Cortex of kidney (tissue), 1 donor: ENCODE data around the gene CEP83.

Source experiments
- DNase-seq: peaks from one replicate; lab custom pipeline; 2025; lab: John Stamatoyannopoulos, UW

The CEP83 gene

DNA sequence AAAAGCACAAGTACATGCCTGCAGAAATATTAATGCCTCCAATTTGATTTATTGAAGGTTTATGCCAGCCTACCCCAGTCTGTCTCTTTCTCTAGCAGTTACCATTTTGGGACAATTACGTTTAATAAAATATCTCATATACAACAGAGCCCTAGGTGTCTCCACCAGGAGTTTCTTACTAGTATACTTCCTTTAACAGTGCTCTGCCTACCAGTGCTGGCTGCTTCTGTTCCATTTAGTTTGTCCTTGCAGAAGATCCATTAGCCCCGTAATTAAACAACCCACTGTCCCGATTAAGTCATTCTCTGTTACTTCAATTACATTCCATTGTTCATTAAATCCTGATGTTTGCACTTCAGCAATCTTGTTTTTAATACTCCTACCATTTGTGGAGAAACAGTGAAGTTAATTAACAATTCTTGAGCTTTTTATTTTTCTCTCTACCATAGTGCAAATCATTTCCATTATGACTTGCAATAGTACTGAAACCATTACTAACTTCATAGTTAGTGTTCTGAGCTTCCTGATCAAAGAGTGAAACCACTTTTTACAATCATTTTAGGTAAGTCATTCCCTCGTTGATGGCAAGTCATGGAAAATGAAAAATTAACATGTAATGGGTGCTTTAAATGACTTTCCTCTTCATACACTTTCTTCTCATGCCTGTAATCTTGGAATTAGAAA lies 190.2 kb downstream of the CEP83 start:
- no peak for DNase-seq

DNA sequence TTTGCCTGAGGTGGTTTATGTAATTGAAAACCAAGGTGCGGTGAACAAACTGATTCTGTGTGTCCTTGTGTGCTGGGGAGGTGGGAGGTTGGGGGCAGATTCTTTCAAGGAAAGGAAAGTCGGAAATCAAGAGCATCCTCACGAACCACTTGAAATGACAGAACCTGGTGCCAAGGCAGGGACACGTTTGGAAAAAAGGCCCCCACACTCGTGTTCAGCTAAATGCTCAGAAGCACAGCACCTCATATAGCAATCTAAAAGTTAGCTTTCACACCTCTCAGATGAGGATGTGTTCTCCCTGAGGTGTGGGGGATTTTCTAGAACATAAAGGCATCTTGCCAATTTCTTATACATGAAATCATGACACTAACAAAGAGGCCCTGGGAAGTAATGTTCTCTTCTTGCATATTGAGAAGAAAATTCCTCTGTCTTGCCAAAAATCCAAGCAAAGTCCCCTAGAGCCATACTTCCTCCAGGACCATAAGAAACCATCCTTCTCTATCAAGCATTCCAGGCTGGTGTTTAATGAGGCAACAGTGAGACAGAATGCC lies 191.7 kb downstream of the CEP83 start:
- DNase-seq, result no peak

DNA sequence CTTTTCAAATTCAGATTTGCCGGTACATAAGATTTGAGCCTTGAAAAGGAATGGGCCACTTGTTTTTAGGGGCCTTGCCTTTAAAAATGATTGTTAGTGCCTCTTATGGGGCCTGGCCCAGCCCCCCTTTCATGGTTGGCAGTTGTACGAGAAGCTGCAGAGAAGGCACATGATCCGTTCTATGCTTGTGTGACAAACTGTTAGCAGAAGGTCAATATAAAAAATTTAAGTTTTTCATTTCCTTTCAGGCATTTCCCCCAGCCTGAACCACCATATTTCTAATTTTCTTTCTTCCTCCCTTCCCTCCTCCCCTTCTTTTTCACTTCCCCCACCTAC lies 192.2 kb downstream of the CEP83 start:
- DNase-seq, result no peak

DNA sequence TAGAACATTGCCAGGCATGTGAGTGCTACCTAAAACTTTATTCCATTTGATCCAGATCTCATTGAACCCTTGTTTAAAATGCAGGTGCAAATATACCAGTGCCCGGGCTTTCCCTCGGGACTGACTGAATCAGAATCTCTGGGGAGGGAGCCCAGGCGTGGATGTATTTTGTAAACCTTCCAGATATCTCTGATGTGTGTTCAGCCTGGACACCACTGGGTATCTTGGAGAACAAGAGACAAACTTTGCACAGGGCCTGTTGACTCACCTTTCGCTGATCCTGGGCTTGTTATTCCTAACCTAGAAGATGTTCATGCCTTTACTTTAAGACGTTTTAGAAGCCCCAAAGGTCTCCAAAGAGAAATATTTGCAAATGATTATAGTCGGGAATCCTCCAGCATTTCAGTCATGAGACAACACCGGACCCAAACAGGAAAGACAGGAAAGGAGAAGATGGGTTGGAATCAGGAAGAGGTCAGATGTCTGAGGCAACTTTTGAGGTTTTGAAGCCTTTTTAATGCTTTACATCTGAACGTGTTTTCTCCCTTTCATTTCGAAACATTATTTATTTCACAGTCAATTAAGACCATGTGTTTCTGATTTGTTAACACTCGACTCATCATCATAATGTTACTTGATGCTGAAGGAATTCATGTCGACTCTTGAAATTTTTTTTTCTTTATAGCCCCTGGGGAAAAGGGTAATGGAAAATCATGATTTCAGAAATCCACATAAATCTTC lies 192.7 kb downstream of the CEP83 start:
- no peak for DNase-seq

DNA sequence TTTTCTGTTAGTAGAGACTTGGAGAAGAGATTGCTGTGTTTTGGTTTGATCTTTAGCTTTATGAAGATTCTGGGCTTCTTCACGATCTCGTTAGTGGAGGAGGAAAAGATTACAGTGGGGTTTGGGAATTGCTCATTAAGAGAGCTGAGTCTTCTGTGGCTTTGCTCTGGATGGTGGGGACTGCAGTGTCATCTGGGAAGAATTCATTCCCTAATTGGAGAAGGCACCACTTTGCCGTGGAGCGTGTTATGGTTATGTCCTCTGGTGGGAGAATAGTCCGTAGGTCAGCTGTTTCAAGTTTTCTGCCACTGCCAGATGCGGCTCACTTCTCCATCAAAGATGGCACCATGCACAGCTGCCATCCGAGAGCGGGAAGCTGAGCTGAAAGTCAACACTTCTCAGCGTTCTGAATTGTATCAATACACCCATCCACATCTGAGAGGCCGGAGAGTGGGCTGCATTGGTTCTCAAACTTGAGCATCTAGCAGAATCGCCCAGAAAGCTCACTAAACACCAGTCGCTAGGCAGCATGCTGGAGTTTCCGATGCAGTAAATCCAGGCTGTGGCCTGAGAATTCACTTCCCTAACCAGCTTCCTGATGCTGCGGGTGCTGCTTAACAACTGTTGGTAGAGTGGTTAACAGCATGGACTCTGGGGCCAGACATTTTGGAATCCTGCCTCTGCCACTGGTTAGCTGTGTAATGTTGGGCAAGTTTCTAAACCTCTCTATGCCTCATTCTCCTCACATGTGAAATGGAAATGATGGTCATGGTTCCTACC lies 193.5 kb downstream of the CEP83 start:
- DNase-seq, result no peak

DNA sequence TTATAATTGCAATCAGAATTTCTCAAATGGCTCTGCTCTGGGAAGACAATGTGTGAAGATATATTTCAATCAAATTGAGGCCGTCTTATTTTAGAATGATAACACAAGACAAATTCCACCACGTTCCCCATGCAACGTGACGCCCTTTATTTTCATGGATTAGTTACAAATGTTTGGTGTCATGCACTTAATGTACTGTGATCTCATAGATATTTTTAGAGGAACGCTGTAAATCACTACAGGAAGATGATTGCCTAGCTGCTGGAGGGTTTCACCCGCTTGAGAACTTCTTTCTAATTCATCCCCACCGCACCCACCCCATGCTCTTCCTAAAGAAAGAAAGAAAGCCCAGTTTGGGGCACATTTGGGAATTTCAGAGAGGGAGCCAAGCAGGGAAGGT lies 194.1 kb downstream of the CEP83 start:
- no peak for DNase-seq

DNA sequence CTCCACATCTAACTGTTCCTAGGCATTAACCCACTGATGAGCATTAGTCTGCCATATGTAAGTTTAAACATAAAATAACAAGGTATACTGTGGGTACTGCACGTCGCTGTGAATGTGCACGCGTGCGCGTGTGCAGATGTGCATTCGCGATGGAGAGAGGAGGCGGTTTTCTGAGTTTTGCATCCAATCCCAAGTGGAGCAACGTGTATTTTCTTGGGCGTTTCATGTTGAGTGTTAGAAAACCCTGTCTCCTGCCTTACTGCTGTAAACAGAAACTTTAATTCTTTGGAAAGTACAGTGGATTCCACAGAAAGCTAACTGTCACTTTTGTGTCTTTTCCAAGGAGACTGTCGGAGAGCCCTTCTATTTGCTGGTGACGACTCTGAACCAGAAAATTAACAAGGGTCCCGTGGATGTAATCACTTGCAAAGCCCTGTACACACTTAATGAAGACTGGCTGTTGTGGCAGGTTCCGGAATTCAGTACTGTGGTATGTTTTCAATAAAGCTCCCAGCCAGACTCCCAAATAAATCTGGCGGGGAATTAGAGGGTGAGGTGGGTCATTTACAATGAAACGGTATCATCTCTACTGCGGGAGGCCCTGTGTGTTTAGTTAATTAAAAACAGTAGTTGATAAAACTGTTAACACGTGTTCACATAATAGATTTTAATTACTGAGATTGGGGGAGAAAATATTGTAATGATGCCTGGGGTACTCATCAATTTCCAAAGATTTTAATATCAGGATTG lies 194.8 kb downstream of the CEP83 start:
- DNase-seq, result no peak

DNA sequence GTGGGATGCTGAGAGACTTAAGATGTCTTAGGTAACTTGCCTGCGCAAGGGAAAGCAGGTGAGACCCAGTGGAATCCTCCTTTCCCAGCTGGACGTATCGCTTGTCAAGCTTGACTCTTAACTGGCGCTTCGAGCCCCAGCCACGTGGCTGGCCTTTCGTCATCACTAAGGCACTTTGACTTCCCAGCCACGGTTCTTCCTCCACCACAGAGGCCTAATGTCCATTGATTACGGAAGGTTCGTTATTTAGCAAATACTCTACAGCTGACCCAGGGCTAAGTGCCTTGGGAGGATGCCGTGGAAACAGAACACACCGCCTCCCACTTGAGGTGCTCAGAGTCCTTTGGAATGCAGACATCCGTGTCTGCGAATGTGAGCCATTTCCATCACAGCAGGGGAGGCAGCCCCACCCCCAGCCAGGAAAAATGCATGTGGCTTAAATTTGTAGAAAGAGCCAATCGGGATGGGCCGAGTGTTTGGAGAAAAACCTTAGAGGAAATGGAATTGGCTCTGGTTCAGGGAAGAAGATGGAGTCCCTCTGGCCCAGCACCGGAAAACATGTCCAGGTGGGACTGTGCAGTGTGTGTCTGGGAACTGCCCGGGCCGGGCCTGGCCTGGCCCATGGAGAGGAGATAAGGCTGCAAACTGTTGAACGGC lies 195.6 kb downstream of the CEP83 start:
- no peak for DNase-seq

DNA sequence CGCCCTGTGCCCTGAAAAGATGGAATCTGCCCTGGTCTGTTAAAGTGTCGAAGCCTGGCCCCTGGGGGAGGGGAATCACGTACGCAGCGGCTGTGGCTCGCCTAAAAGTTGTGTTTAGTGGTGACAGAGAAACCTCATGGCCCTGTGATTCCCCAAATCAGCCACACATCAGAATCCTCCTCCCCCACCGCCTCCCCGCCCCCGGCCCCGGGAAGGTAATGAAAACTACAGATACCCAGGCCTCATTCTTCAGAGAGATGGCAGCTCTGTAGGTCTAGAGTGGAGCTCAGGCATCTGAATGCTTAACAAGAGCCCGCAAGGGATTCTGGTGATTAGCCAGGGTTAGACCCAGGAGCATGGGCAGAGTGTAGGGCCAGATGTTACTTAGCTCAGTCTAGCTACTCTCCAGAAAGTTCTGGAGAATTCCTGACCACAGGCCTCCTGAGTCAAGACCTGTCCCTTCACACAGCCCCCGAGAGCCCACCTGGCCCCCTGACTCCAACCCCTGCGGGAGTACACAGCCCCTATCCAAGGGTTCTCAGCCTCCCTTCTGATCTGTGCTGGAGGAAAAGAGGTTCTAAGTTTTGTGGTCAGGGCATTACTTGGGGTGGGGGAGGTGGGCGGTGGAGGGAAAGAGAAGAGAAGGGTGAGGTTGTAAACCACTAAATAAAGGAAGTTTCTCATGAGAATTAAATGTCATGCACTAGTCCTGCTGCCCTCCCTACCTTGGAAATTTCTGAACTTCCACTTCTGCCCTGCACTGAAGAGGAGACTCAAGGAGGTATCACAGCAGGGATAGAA lies 196.5 kb downstream of the CEP83 start:
- DNase-seq, result no peak

DNA sequence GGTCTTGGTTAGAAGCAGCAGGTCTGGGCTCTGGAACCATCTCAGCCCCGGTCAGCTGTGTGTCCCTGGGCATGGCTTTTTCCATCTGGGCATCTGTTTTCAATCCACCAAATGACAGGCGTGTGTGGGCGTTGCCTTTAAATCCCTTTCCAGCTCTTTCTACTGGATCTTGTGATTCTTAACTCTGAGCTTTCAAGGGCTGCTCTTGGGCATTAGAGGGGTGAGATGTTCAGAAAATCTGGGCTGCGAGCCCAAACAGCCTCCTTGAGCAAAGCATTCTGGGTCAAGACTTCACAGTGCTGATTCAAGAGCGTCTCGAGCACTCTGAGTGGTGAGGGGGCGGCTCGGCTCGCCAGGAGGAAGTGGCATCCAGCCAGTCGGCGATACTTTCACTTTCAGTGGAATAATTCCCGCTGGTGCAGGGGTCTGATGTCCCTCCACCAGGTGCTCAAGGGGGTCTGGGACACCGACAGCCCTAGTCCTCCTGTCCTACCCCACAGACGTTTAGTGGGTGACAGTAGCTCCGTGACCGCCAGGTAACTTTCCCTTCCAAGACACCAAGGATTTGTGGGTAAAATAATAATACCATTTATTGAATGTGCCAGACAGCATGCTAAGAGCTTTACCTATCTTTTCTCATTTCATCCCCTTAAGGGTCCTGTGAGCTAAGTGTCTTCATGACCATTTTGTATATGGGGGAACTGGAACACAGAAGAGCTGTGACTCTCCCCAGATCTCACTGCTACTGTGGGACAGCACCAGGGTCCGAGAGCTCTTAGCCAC lies 197.2 kb downstream of the CEP83 start:
- no peak for DNase-seq

DNA sequence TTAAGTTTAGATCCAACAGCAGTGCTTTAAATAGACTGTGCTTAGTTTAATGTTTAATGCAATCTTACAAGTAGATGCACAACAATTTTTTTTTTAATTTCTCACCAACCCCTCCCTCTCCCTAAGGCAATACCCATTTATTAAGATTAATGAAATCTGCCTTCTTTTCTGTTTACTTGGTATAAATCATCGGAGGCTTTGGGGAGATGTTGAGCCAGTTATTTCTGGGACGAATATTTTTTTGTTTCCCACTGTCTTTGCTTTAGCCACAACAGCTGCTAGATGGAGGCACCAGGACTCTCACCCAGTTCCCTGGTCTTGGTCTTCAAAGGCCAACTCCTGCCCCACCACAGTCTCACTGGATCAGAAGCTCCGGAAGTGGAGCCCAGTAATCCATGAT lies 197.9 kb downstream of the CEP83 start:
- DNase-seq, result no peak

DNA sequence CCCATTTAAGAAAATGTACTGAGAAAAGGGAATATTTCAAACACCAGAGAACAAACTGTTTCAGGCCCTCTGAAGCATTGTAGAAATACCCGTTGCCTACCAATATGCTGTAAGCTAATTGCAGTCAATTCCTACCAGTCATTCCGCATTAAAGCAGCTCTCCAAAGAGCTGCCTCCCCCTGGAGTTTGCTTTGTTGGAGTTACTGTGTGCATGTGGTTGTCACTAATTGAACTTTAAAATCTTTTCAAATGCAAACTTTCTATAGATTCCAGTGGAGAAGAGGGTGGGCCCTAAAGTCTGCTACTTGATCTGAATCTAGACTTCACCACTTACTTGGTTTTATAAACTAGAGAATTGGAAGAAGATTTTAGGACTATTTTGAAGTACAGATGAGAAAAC lies 198.5 kb downstream of the CEP83 start:
- no peak for DNase-seq

DNA sequence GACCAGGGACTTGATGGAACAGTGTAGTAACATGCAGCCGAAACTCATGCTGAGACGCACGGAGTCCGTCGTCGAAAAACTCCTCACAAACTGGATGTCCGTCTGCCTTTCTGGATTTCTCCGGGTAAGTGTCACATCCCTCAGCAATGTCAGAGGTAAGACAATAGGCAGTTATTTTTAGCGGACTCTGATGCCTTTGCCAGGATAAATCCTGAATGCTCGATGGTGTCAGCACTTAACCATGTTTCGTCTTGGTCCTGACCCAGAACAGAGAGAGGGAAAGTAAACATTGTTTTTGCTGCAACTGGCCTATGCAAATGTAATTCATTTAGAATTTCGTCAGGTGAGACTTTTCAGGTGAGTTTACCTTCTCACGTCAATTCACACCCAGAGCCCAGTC lies 198.9 kb downstream of the CEP83 start:
- no peak for DNase-seq

DNA sequence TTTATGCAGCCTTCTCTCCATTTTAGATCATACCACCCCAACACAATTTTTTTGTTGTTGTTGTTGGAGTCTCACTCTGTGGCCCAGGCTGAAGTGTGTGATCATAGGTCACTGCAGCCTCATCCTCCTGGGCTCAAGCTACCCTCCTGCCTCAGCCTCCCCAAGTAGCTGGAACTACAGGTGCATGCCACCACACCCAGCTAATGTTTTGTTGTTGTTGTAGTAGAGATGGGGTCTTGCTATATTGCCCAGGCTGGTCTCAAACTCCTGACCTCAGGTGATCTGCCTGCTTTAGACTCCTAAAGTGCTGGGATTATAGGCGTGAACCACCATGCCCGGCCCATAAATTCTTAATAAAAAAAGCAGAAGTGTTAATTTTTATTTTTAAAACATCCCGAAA lies 199.7 kb downstream of the CEP83 start:
- DNase-seq, result no peak

DNA sequence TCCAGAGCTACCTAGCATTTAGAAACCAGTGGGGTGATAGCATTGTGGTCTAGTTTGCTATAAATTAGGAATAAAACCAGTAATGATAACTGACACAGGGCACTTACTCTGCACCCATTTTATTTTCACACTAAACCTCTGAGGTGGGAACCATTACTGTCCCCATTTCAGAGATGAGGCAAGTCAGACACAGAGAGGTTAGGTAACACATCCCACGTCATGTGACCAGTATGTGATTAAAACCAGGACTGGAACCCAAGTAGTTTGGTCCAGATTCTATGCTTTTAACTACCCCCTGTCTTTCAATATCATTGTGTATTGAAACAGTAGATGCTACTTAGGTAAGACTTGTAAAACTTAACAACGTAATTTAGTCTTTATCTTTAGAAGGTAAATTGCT lies 201.1 kb downstream of the CEP83 start:
- no peak for DNase-seq
